Duodenal mucosa (tissue), 2 donors: ENCODE data around the gene NLRP5.
"Not testable (repeated sequence)": the region's sequence is repeated elsewhere in the genome, so short reads cannot be mapped to it uniquely, and the experiment has no call there.

Source experiments
- H3K27ac ChIP-seq: one replicate; pipeline ENCODE4 v1.7.0; 2013; ENCODE audit warnings: low read depth, low read length
- H3K27me3 ChIP-seq, 2 donors: one replicate each; pipeline ENCODE4 v1.7.0; 2013; ENCODE audit warnings: low read length in 2 of 2, control low read depth in 1 of 2; ENCODE audit not compliant: insufficient read depth in 2 of 2, control insufficient read depth in 1 of 2
- H3K36me3 ChIP-seq, 2 donors: one replicate each; pipeline ENCODE4 v1.7.0; 2013; ENCODE audit warnings: low read length in 2 of 2, control low read depth in 1 of 2; ENCODE audit not compliant: insufficient read depth in 2 of 2, control insufficient read depth in 1 of 2
- H3K4me1 ChIP-seq, 2 donors: one replicate each; pipeline ENCODE4 v1.7.0; 2013; ENCODE audit warnings: low read length in 2 of 2, control low read depth in 1 of 2; ENCODE audit not compliant: insufficient read depth in 2 of 2, control insufficient read depth in 1 of 2
- H3K4me3 ChIP-seq, 2 donors: one replicate each; pipeline ENCODE4 v1.7.0; 2013; ENCODE audit warnings: low read length in 2 of 2, low read depth in 1 of 2
- H3K9ac ChIP-seq, 2 donors: one replicate each; pipeline ENCODE4 v1.7.0; 2013; ENCODE audit warnings: low read length in 2 of 2, low read depth in 1 of 2
- H3K9me3 ChIP-seq, 2 donors: one replicate each; pipeline ENCODE4 v1.7.0; 2013; ENCODE audit warnings: low read length in 2 of 2, control low read depth in 1 of 2; ENCODE audit not compliant: control insufficient read depth in 1 of 2

NLRP5 gene

GRCh38 chr19:55986487-55986886 is at the start of gene NLRP5:
Gene NLRP5, plus strand, starts transcription at chr19:55986775.
- Histone ChIP-seq H3K4me1 (no peaks in the 10 kb centered on the region), H3K9ac (no peak within 1 kb of the TSS)

GRCh38 chr19:55939206-55939605 is 47.4 kb upstream of the NLRP5 start:
- Histone ChIP-seq H3K27ac (no peak overlapping the region), H3K9me3 (no peaks in the 10 kb centered on the region), H3K4me3 (no peak overlapping the region), H3K36me3 (no peaks in the 10 kb centered on the region), H3K27me3 (no peaks in the 10 kb centered on the region), H3K4me1 (no peaks in the 10 kb centered on the region), H3K9ac (no peak overlapping the region)

More at GRCh38 chr19:55986487-55986886, at the start of gene NLRP5:
- Histone ChIP-seq H3K9me3 (peaks cover 2 to 8% of the 10 kb centered on the region in 2 donors), H3K27ac (no peak within 1 kb of the TSS), H3K27me3 (no peaks in the 10 kb centered on the region), H3K4me3 (no peak within 1 kb of the TSS), H3K36me3 (no peaks in the 10 kb centered on the region)

GRCh38 chr19:55940306-55940705 is 46.3 kb upstream of the NLRP5 start:
- Histone ChIP-seq H3K4me1 (no peaks in the 10 kb centered on the region), H3K27ac (no peak overlapping the region), H3K27me3 (no peaks in the 10 kb centered on the region), H3K4me3 (no peak overlapping the region), H3K9me3 (no peaks in the 10 kb centered on the region), H3K36me3 (no peaks in the 10 kb centered on the region), H3K9ac (no peak overlapping the region)

- H3K4me1 ChIP-seq, result no peaks in the 10 kb centered on the region
- no peak within 1 kb of the TSS for H3K4me3 ChIP-seq
- H3K36me3 ChIP-seq, result no peaks in the 10 kb centered on the region
- H3K27me3 ChIP-seq, result no peaks in the 10 kb centered on the region
- no peak within 1 kb of the TSS for H3K9ac ChIP-seq
- no peak within 1 kb of the TSS for H3K27ac ChIP-seq
- H3K9me3 ChIP-seq, result peaks cover 0 to 12% of the 10 kb centered on the region in 2 donors
Observed at GRCh38 chr19:55947532-55947931, 39.0 kb upstream of the NLRP5 start, which contains the start of gene NLRP8. Gene NLRP8, plus strand, starts transcription at chr19:55947832.

GRCh38 chr19:55950566-55950965 is 36.0 kb upstream of the NLRP5 start:
- not testable (repeated sequence) for H3K27ac ChIP-seq, H3K4me1 ChIP-seq, H3K4me3 ChIP-seq, H3K9ac ChIP-seq, H3K27me3 ChIP-seq, H3K36me3 ChIP-seq
- H3K9me3 ChIP-seq, result peaks cover 0 to 14% of the 10 kb centered on the region in 2 donors

GRCh38 chr19:55956431-55956830 is 30.1 kb upstream of the NLRP5 start:
- no peak overlapping the region for H3K27ac ChIP-seq
- H3K36me3 ChIP-seq, result no peaks in the 10 kb centered on the region
- H3K9me3 ChIP-seq, result peaks cover 0 to 2% of the 10 kb centered on the region in 2 donors
- H3K4me1 ChIP-seq, result no peaks in the 10 kb centered on the region
- H3K4me3 ChIP-seq, result no peak overlapping the region
- no peaks in the 10 kb centered on the region for H3K27me3 ChIP-seq
- H3K9ac ChIP-seq, result no peak overlapping the region

- Histone ChIP-seq H3K9ac (no peak overlapping the region), H3K36me3 (no peaks in the 10 kb centered on the region), H3K27me3 (no peaks in the 10 kb centered on the region), H3K27ac (no peak overlapping the region), H3K4me3 (no peak overlapping the region), H3K4me1 (no peaks in the 10 kb centered on the region), H3K9me3 (peaks cover 0 to 2% of the 10 kb centered on the region in 2 donors)
Observed at GRCh38 chr19:55958356-55958755, 28.2 kb upstream of the NLRP5 start.

- H3K27me3 ChIP-seq, result no peaks in the 10 kb centered on the region
- H3K27ac ChIP-seq, result no peak overlapping the region
- no peak overlapping the region for H3K4me3 ChIP-seq
- H3K9ac ChIP-seq, result no peak overlapping the region
- H3K4me1 ChIP-seq, result no peaks in the 10 kb centered on the region
- H3K36me3 ChIP-seq, result no peaks in the 10 kb centered on the region
- no peaks in the 10 kb centered on the region for H3K9me3 ChIP-seq
Observed at GRCh38 chr19:55959996-55960675, 26.4 kb upstream of the NLRP5 start.

GRCh38 chr19:55962186-55962585 is 24.4 kb upstream of the NLRP5 start:
- Histone ChIP-seq H3K27me3 (no peaks in the 10 kb centered on the region), H3K9ac (no peak overlapping the region), H3K36me3 (no peaks in the 10 kb centered on the region), H3K9me3 (no peaks in the 10 kb centered on the region), H3K27ac (no peak overlapping the region), H3K4me1 (no peaks in the 10 kb centered on the region), H3K4me3 (no peak overlapping the region)

GRCh38 chr19:55973982-55974381 is 12.6 kb upstream of the NLRP5 start:
- Histone ChIP-seq H3K4me1 (no peaks in the 10 kb centered on the region), H3K27ac (no peak overlapping the region), H3K36me3 (no peaks in the 10 kb centered on the region), H3K4me3 (no peak overlapping the region), H3K27me3 (no peaks in the 10 kb centered on the region), H3K9ac (no peak overlapping the region), H3K9me3 (peaks cover 7 to 10% of the 10 kb centered on the region in 2 donors)
